NCI-H1417 treated with DMSO at 0.1 percent for 48 hours (cell line): ENCODE measurements around the gene GRAMD1B.

Source experiments
- DNase-seq: peaks from one replicate; lab custom pipeline; 2025; lab: John Stamatoyannopoulos, UW

The GRAMD1B gene

GRCh38 chr11:123429913-123430720, at the start of gene GRAMD1B:
Gene GRAMD1B (plus strand): TSS chr11:123430269. CDS start chr11:123430793, 524 bp downstream.
- DNase-seq = peak; percentile 56

- no peak for DNase-seq
Measured at GRCh38 chr11:123381149-123381548, 48.9 kb upstream of the GRAMD1B start.

- no peak for DNase-seq
Measured at GRCh38 chr11:123381817-123382554, 48.1 kb upstream of the GRAMD1B start.

- DNase-seq = no peak
Measured at GRCh38 chr11:123382555-123383074, 47.5 kb upstream of the GRAMD1B start.

- no peak for DNase-seq
Measured at GRCh38 chr11:123384116-123384515, 46.0 kb upstream of the GRAMD1B start.

GRCh38 chr11:123386796-123387510, 43.1 kb upstream of the GRAMD1B start:
- DNase-seq = no peak

- DNase-seq = no peak
Measured at GRCh38 chr11:123388640-123389039, 41.4 kb upstream of the GRAMD1B start.

- DNase-seq = no peak
Measured at GRCh38 chr11:123390146-123390545, 39.9 kb upstream of the GRAMD1B start.

- no peak for DNase-seq
Measured at GRCh38 chr11:123391646-123392348, 38.3 kb upstream of the GRAMD1B start.

- DNase-seq = no peak
Measured at GRCh38 chr11:123392431-123392830, 37.6 kb upstream of the GRAMD1B start.

GRCh38 chr11:123392844-123393243, 37.2 kb upstream of the GRAMD1B start:
- no peak for DNase-seq

GRCh38 chr11:123393312-123393927, 36.6 kb upstream of the GRAMD1B start:
- no peak for DNase-seq

GRCh38 chr11:123404676-123405075, 25.4 kb upstream of the GRAMD1B start:
- no peak for DNase-seq

GRCh38 chr11:123405123-123405592, 24.9 kb upstream of the GRAMD1B start:
- no peak for DNase-seq

- no peak for DNase-seq
Measured at GRCh38 chr11:123406441-123407129, 23.5 kb upstream of the GRAMD1B start.

- DNase-seq = peak; percentile 81
Measured at GRCh38 chr11:123407130-123407995, 22.7 kb upstream of the GRAMD1B start.

- DNase-seq = no peak
Measured at GRCh38 chr11:123407996-123408597, 22.0 kb upstream of the GRAMD1B start.

GRCh38 chr11:123408619-123409455, 21.2 kb upstream of the GRAMD1B start:
- no peak for DNase-seq
